Stimulated activated CD8-positive, alpha-beta memory T cell treated with anti-CD3 and anti-CD28 coated beads, Interleukin-4, amount 100 ng/mL, for 1 hour (primary cell): Measurements from ENCODE around the gene THSD7B.
"Not testable (repeated sequence)": the region's sequence is repeated elsewhere in the genome, so short reads cannot be mapped to it uniquely, and the experiment has no call there.

Source experiments
- DNase-seq, 2 donors: peaks; one replicate each; pipeline ENCODE4 v3.0.0-alpha.2; 2020; ENCODE audit warnings: low read depth in 2 of 2, low spot score in 1 of 2

Gene THSD7B

DNA sequence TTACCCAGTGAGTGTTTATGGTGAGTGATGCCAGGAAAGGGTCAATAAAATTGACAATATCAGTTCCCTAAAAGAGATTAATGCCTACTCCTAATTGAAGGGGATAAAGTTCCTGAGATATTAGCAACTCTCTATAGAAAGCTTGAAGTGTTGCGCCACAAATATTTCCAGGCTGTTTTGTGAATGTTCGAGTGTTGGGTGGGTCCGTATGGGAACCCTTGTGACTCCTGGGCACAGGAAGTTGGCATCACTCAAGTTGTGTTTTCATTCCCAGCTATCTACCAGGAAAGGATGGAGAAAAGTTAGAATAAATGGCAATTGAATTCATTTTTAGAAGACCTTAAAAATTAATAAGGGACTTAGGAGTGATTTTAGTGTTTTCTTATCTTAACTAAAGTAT is 472.7 kb downstream of the THSD7B start:
- no peak for DNase-seq

DNA sequence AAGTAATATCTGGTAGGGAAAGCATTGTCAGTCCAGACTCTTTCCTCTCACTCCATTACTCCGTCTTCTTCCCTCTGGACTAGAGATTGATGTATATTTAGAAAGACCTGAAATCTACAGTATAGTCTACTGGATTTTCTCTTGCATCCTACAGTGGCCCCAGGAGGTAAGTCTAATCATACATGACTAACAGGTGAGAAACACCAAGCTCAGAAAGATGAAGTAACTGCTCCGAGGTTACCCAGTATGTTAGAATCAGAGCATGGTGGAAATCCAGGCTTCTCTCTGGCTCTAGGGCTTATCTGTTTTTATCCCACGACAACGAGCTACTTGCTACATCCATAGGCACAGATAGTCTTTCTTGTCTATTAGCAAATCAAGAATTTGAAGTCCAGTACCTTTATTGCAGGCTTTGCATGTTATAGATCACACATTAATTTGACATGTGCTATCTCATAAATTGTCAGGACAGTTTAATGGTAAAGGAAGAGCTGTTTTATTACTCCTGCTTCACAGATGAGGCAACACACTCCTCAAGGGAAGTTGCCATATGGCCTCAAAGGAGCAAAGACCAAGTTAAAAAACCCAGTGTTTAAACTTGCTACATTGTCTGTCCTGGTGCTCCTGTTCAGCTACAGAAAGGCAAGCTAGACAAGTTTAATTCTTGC is 484.3 kb downstream of the THSD7B start:
- DNase-seq, result no peak

- DNase-seq, result no peak
Measured at GRCh38 chr2:137250401-137250800, 485.1 kb downstream of the THSD7B start.

GRCh38 chr2:137251045-137251444 is 485.7 kb downstream of the THSD7B start:
- DNase-seq, result no peak

- no peak for DNase-seq
Measured at GRCh38 chr2:137252934-137253333, 487.6 kb downstream of the THSD7B start.

GRCh38 chr2:137254052-137254451 is 488.7 kb downstream of the THSD7B start:
- no peak for DNase-seq

DNA sequence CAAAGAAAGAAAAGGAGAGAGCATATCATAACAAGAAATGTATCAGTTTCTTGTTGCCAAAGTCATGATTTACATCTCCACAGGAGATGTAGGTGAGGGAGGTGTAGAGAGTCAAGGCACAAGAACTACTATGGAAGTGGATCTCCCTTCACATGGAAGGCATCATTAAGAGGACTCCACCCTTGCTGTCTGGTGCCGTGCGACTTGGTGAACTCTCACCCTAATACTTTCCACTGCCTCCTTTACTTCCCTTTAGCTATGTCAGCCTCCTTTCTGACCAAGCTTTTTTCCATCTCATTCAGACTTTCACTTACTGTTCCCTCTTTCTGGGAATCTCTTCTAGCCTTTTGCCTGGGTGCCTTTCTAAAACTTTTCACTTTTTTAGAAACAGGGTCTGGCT is 490.0 kb downstream of the THSD7B start:
- no peak for DNase-seq

- no peak for DNase-seq
Measured at GRCh38 chr2:137255990-137256389, 490.6 kb downstream of the THSD7B start.

GRCh38 chr2:137261881-137262585 is 496.7 kb downstream of the THSD7B start:
- DNase-seq, result no peak

GRCh38 chr2:137262594-137262993 is 497.2 kb downstream of the THSD7B start:
- no peak for DNase-seq

DNA sequence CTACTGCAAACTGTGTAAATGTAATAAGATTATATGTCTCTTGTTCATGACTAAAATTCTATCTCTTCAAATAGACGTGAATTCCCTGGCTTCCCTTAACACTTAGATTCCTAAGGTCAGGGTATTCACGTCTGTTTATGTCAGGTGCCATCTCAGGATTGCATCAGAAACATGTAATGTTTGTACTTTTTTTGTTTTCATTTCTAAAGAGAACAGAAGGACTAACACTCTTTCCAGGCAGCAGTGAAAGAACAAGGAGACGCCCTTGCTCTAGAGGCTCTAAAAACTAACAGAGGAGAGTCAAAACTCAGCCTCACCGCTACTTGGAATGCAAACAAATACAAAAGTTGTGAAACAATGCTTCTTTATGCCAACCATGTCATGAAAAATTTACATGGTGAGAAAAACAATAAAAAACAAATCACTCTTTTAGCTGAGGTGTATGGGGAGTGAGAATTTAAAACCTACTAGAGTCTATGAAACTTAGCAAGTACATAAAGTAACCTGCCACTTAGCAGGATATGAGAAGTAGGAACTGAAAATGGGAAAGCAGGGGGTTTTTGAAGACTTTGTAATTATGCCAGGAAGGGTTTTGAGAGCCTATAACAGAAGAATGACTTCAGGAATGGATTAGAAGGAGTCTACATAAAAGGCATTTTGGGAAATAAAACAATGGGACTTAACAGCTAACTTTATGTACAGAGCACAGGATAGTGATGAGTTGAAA is 522.7 kb downstream of the THSD7B start:
- no peak for DNase-seq

GRCh38 chr2:137291836-137292570 is 526.7 kb downstream of the THSD7B start:
- DNase-seq, result no peak

DNA sequence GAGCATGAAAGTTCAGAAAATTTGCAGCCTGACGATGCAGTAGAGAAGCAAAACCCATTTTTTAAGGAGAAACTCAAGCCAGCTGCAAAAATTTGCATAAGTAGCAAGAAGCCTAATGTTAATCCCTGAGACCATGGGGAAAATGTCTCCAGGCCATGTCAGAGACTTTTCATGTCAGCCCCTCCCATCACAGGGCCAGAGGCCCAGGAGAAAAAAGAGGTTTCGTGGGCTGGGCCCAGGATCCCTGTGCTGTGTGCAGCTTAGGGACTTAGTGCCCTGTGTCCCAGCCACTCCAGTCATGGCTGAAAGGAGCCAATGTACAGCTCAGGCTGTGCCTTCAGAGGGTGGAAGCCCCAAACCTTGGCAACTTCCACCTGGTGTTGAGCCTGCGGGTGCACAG is 533.0 kb downstream of the THSD7B start:
- no peak for DNase-seq

DNA sequence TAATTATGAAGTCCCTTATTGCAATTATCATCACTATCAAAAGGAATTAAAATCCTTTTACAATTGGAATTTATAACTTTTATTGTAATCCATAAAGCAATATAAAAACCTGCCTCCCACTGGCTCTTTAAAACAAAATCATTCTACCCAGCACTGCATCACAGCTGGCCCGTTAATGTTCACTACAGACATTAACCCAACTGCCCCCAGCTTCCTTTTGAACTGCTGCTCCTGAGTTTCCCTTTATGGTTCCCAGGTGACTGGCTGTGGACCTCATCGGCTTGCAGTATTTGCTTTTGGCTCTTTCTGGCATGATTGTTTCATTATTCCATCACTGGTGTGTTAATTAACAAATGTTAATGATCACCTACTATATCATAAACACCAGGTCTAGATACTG is 535.6 kb downstream of the THSD7B start:
- no peak for DNase-seq

- no peak for DNase-seq
Measured at GRCh38 chr2:137302957-137303356, 537.6 kb downstream of the THSD7B start.

- no peak for DNase-seq
Measured at GRCh38 chr2:137316075-137316474, 550.7 kb downstream of the THSD7B start.

- no peak for DNase-seq
Measured at GRCh38 chr2:137321566-137321965, 556.2 kb downstream of the THSD7B start.

GRCh38 chr2:137331562-137331961 is 566.2 kb downstream of the THSD7B start:
- not testable (repeated sequence) for DNase-seq

DNA sequence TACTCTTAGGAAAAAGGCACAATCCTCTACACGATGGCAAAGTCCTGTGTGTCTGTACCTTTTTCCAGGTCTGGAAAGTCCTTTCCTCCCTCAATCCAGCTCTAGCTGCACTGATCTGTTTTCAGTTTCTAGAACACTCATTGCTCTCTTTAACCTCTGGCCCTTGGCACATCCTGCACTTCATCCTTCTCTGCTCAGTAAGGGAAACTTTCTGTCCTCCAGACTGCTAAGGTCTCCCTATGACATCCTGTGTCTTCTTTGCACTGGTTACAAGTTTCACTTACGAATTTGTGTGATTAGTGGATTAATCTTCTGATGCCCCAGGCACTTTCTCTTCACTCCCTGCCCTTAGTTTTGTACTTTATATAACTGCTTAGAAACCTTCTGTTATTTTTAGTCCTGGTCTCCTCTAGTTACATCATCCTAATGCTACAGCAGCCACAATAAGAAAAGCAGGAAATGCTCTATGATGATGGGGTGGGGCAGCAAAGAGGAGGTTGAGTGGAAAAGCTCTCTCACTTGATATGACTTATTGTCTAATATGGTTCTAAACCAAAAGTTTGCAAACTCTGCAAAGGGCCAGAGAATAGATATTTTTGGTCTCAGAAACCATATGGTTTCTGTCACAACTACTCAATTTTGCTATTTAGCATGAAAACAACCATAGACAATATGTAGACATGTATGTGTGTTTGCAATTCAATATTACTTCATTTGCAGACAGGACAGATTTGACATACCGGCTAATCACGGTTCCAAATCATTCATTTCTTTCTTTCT is 568.2 kb downstream of the THSD7B start:
- DNase-seq, result no peak

- DNase-seq, result no peak
Measured at GRCh38 chr2:137336067-137336466, 570.7 kb downstream of the THSD7B start.

- no peak for DNase-seq
Measured at GRCh38 chr2:137339051-137339450, 573.7 kb downstream of the THSD7B start.
